CD14-positive monocyte (primary cell): Measurements from ENCODE around the gene PIM2. TPM values are rescaled to one million over a fixed set of nuclear protein-coding genes. Genes with fewer than 3 reads are reported as not detected.

Source experiments
- DNase-seq, 3 donors: peaks; one replicate each; pipeline ENCODE4 v3.0.0-alpha.2; 2011 to 2022
- H2AFZ ChIP-seq: 2 replicates; pipeline ENCODE4 v1.6.0; 2012; ENCODE audit warnings: mild to moderate bottlenecking, low read depth, low read length, inconsistent platforms; ENCODE audit not compliant: insufficient read depth, poor library complexity, severe bottlenecking
- H3K27ac ChIP-seq, 2 donors: 1 replicate in 1 of 2; 2 replicates in 1 of 2; pipeline ENCODE4 v1.5.1; 2012 to 2013; ENCODE audit warnings: low read length in 2 of 2, control low read depth in 1 of 2, inconsistent platforms in 1 of 2, low read depth in 1 of 2, mild to moderate bottlenecking in 1 of 2
- H3K27me3 ChIP-seq, 2 donors: one replicate each; pipeline versions ENCODE4 v1.6.0 to v1.6.1; 2011 to 2013; ENCODE audit warnings: low read length in 2 of 2; ENCODE audit not compliant: control insufficient read depth in 2 of 2, insufficient read depth in 2 of 2
- H3K36me3 ChIP-seq, 2 donors: replicated peaks in 1 of 2; 1 replicate in 1 of 2; 2 replicates in 1 of 2; pipeline versions ENCODE4 v1.5.1 to v1.6.1; 2012 to 2013; ENCODE audit warnings: low read length in 2 of 2, control low read depth in 1 of 2, inconsistent platforms in 1 of 2, mild to moderate bottlenecking in 1 of 2; ENCODE audit not compliant: insufficient read depth in 2 of 2, control insufficient read depth in 1 of 2
- H3K4me1 ChIP-seq, 2 donors: 1 replicate in 1 of 2; 2 replicates in 1 of 2; pipeline versions ENCODE4 v1.5.1 to v1.6.1; 2012 to 2013; ENCODE audit warnings: low read length in 2 of 2, control low read depth in 1 of 2, inconsistent platforms in 1 of 2, mild to moderate bottlenecking in 1 of 2, moderate library complexity in 1 of 2; ENCODE audit not compliant: insufficient read depth in 2 of 2, control insufficient read depth in 1 of 2
- H3K4me2 ChIP-seq: replicated peaks from 2 replicates; pipeline ENCODE3; 2012; ENCODE audit warnings: low read length, moderate library complexity, mild to moderate bottlenecking; ENCODE audit not compliant: poor library complexity, severe bottlenecking; ENCODE audit errors: extremely low read depth
- H3K4me3 ChIP-seq, 3 experiments: fragments of 200-600 bp in 1 of 3; sonication (generic) in 1 of 3; replicated peaks in 1 of 3; 1 replicate in 2 of 3; 2 replicates in 1 of 3; pipeline ENCODE4 v1.5.1; 2011 to 2013; ENCODE audit warnings: low read length in 3 of 3, mild to moderate bottlenecking in 3 of 3, control low read depth in 2 of 3, low read depth in 2 of 3, inconsistent platforms in 1 of 3, moderate library complexity in 1 of 3
- H3K79me2 ChIP-seq: 2 replicates; pipeline ENCODE4 v1.6.0; 2012; ENCODE audit warnings: mild to moderate bottlenecking, control low read depth, inconsistent platforms, low read length, moderate library complexity; ENCODE audit not compliant: insufficient read depth
- H3K9ac ChIP-seq: 2 replicates; pipeline ENCODE4 v1.6.0; 2017; ENCODE audit warnings: low read length, mild to moderate bottlenecking; ENCODE audit not compliant: insufficient read depth, poor library complexity, severe bottlenecking
- H3K9me3 ChIP-seq, 2 donors: replicated peaks in 1 of 2; 1 replicate in 1 of 2; 2 replicates in 1 of 2; pipeline versions ENCODE4 v1.5.1 to v1.6.1; 2012 to 2013; ENCODE audit warnings: low read length in 2 of 2, control low read depth in 1 of 2; ENCODE audit not compliant: control insufficient read depth in 1 of 2, insufficient read depth in 1 of 2
- H4K20me1 ChIP-seq: 2 replicates; pipeline ENCODE4 v1.6.0; 2012; ENCODE audit warnings: mild to moderate bottlenecking, low read length, control low read depth, moderate library complexity; ENCODE audit not compliant: insufficient read depth
- H3K27ac Mint-ChIP-seq, 7 donors: one replicate each; pipeline ENCODE4 v1.8.0; 2020; ENCODE audit warnings: mild to moderate bottlenecking in 7 of 7, mixed read lengths in 7 of 7, moderate library complexity in 6 of 7, inconsistent platforms in 2 of 7
- H3K27me3 Mint-ChIP-seq, 3 donors: one replicate each; pipeline ENCODE4 v1.8.0; 2021 to 2022; ENCODE audit warnings: low read depth in 3 of 3, mild to moderate bottlenecking in 3 of 3, mixed read lengths in 3 of 3, moderate library complexity in 3 of 3, inconsistent platforms in 1 of 3
- H3K36me3 Mint-ChIP-seq, 2 donors: one replicate each; pipeline ENCODE4 v1.8.0; 2020; ENCODE audit warnings: mixed read lengths in 2 of 2, inconsistent platforms in 1 of 2, mild to moderate bottlenecking in 1 of 2
- H3K4me1 Mint-ChIP-seq: one replicate; pipeline ENCODE4 v1.8.0; 2020; ENCODE audit warnings: mild to moderate bottlenecking, mixed read lengths
- H3K4me3 Mint-ChIP-seq, 2 donors: one replicate each; pipeline ENCODE4 v1.8.0; 2020; ENCODE audit warnings: mild to moderate bottlenecking in 2 of 2, mixed read lengths in 2 of 2, moderate library complexity in 1 of 2
- H3K9me3 Mint-ChIP-seq, 7 donors: one replicate each; pipeline ENCODE4 v1.8.0; 2020 to 2022; ENCODE audit warnings: mixed read lengths in 7 of 7, mild to moderate bottlenecking in 6 of 7, moderate library complexity in 6 of 7, inconsistent platforms in 2 of 7
- WGBS: methylation state at CpG from one replicate; pipeline ENCODE4 v1.1.5; 2013; ENCODE audit warnings: missing lambda C conversion rate; ENCODE audit not compliant: insufficient coverage; 5-methylcytosine and 5-hydroxymethylcytosine counted together
- intact Hi-C, 2 donors: fragments of 100-400 bp; cut with micrococcal nuclease; formaldehyde crosslinking; loops; one replicate each; pipeline versions ENCODE4 v1.15.0 to v1.15.1; 2023
- polyA plus RNA-seq, 3 donors: library from polyadenylated mRNA; depleted of rRNA in 1 of 3; unstranded in 2 of 3; stranded (reverse) in 1 of 3; fragments of 300-500 nt in 2 of 3; fragments of >200 nt in 1 of 3; fragmentation: Illumina TruSeq in 2 of 3; gene quantifications; 1 replicate in 2 of 3; 2 replicates in 1 of 3; pipeline ENCODE4 v1.2.3, GENCODE V29; 2012 to 2021
- TF ChIP-seq, protein P1 (sequence below): fragments of 200-600 bp; IDR thresholded peaks from one replicate; pipeline ENCODE4 v1.8.0; 2022; ENCODE audit warnings: antibody characterized with exemption, mild to moderate bottlenecking

Gene PIM2
- polyA plus RNA-seq, 3 donors = 6.7 to 39.4 (median 9.9) TPM

- Histone ChIP-seq H2AFZ (no peak overlapping the region), H3K4me1 (peaks cover 24 to 38% of the 10 kb centered on the region in 2 donors), H3K9me3 (no peaks in the 10 kb centered on the region), H3K36me3 (peaks cover 12 to 24% of the 10 kb centered on the region in 2 donors), H4K20me1 (peaks cover 10% of the 10 kb centered on the region), H3K9ac (no peak overlapping the region), H3K27me3 (no peaks in the 10 kb centered on the region), H3K4me2 (no peak overlapping the region), H3K79me2 (peaks cover 22% of the 10 kb centered on the region), H3K4me3 (no peak overlapping the region), H3K27ac (no peak overlapping the region)
- peaks cover 0 to 26% (median 4%) of the 10 kb centered on the region in 7 donors for H3K9me3 Mint-ChIP-seq
- H3K4me3 Mint-ChIP-seq = no peak overlapping the region
- no peak for DNase-seq
- no CpG with 5 or more reads among the region's 16 CpGs for WGBS
- peaks cover 0 to 13% (median 10%) of the 10 kb centered on the region in 3 donors for H3K27me3 Mint-ChIP-seq
- intact Hi-C loops = loop anchor here (5.0 to 10.0 kb wide), 3 partner anchors 51 to 151 kb away; partner anchors contain the start of gene TFE3 (in 1 of the 2)
- TF ChIP-seq, protein P1, sequence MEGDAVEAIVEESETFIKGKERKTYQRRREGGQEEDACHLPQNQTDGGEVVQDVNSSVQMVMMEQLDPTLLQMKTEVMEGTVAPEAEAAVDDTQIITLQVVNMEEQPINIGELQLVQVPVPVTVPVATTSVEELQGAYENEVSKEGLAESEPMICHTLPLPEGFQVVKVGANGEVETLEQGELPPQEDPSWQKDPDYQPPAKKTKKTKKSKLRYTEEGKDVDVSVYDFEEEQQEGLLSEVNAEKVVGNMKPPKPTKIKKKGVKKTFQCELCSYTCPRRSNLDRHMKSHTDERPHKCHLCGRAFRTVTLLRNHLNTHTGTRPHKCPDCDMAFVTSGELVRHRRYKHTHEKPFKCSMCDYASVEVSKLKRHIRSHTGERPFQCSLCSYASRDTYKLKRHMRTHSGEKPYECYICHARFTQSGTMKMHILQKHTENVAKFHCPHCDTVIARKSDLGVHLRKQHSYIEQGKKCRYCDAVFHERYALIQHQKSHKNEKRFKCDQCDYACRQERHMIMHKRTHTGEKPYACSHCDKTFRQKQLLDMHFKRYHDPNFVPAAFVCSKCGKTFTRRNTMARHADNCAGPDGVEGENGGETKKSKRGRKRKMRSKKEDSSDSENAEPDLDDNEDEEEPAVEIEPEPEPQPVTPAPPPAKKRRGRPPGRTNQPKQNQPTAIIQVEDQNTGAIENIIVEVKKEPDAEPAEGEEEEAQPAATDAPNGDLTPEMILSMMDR = no peak
- peak overlapping the region in 1 of 7 donors; percentile 50 for H3K27ac Mint-ChIP-seq
- H3K4me1 Mint-ChIP-seq = peaks cover 29% of the 10 kb centered on the region
- H3K36me3 Mint-ChIP-seq = peaks cover 17 to 20% of the 10 kb centered on the region in 2 donors
Measured at GRCh38 chrX:48893556-48894348, 25.1 kb downstream of the PIM2 start.

DNA sequence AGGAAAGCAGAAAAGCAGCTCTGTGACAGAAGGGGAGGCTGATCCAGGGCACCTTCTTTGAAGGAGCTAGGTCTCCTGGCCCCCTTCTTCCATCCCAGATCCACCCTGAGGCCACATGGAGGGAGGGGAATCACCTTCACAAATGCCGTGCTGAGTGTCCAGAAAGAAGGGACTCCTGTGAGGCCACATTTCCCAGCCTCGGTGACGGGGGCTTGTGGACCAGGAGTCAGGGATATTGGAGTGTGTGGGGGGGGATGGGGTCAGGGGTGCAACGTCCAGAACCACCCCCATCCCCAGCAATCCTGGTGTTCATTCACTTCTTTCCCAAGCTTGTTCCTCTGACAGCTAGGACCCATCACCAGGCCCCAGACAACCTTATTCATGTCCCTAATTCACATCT, 25.9 kb downstream of the PIM2 start:
- H3K4me3 ChIP-seq = no peak overlapping the region
- no peak overlapping the region for H3K27ac ChIP-seq
- no peak overlapping the region for H3K9ac ChIP-seq
- intact Hi-C loops = loop anchor here (5.0 to 10.0 kb wide), 3 partner anchors 52 to 152 kb away; partner anchors contain the start of gene TFE3 (in 1 of the 2)
- Mint-ChIP-seq H3K4me1 (peaks cover 24% of the 10 kb centered on the region), H3K36me3 (peaks cover 17 to 20% of the 10 kb centered on the region in 2 donors), H3K9me3 (peaks cover 0 to 20% (median 0%) of the 10 kb centered on the region in 7 donors), H3K27me3 (peaks cover 0 to 13% (median 10%) of the 10 kb centered on the region in 3 donors), H3K4me3 (no peak overlapping the region), H3K27ac (peak overlapping the region in 1 of 7 donors; percentile 65)
- peaks cover 19 to 31% of the 10 kb centered on the region in 2 donors for H3K4me1 ChIP-seq
- no CpG with 5 or more reads among the region's 4 CpGs for WGBS
- no peak for DNase-seq
- H3K9me3 ChIP-seq = no peaks in the 10 kb centered on the region
- TF ChIP-seq, protein P1 = no peak
- no peak overlapping the region for H2AFZ ChIP-seq
- H3K27me3 ChIP-seq = no peaks in the 10 kb centered on the region
- peaks cover 4% of the 10 kb centered on the region for H4K20me1 ChIP-seq
- peaks cover 12 to 24% of the 10 kb centered on the region in 2 donors for H3K36me3 ChIP-seq
- H3K4me2 ChIP-seq = no peak overlapping the region
- H3K79me2 ChIP-seq = peaks cover 17% of the 10 kb centered on the region
